ENCODE measurements around the gene LCE3E.

- no peak for TF ChIP-seq POLR2A (IDR thresholded peaks at IDR 0.05)
- TF ChIP-seq, protein P1, sequence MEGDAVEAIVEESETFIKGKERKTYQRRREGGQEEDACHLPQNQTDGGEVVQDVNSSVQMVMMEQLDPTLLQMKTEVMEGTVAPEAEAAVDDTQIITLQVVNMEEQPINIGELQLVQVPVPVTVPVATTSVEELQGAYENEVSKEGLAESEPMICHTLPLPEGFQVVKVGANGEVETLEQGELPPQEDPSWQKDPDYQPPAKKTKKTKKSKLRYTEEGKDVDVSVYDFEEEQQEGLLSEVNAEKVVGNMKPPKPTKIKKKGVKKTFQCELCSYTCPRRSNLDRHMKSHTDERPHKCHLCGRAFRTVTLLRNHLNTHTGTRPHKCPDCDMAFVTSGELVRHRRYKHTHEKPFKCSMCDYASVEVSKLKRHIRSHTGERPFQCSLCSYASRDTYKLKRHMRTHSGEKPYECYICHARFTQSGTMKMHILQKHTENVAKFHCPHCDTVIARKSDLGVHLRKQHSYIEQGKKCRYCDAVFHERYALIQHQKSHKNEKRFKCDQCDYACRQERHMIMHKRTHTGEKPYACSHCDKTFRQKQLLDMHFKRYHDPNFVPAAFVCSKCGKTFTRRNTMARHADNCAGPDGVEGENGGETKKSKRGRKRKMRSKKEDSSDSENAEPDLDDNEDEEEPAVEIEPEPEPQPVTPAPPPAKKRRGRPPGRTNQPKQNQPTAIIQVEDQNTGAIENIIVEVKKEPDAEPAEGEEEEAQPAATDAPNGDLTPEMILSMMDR (IDR thresholded peaks at IDR 0.05): no peak
Measured at GRCh38 chr1:152537496-152537895, 29.1 kb downstream of the LCE3E start.
